Kidney epithelial cell (primary cell): ENCODE measurements around the gene CREB3L1. TPM values are rescaled to one million over a fixed set of nuclear protein-coding genes. Genes with fewer than 3 reads are reported as not detected.

ENCODE experiments used
- DNase-seq: peaks from one replicate; pipeline ENCODE4 v3.0.0-alpha.2; 2010; ENCODE audit warnings: low read depth
- H3K27me3 ChIP-seq: 2 replicates; pipeline ENCODE4 v1.6.0; 2011; ENCODE audit warnings: low read length; ENCODE audit not compliant: control insufficient read depth, insufficient read depth
- H3K36me3 ChIP-seq: 2 replicates; pipeline ENCODE4 v1.5.1; 2011; ENCODE audit warnings: low read length; ENCODE audit not compliant: control insufficient read depth, insufficient read depth
- H3K4me3 ChIP-seq: 2 replicates; pipeline ENCODE4 v1.5.1; 2011; ENCODE audit warnings: low read depth, mild to moderate bottlenecking, control low read depth, low read length
- total RNA-seq: library from RNA; depleted of rRNA; stranded (reverse); fragments of >200 nt; gene quantifications from 2 replicates; pipeline ENCODE4 v1.2.3, GENCODE V29; 2015
- TF ChIP-seq, protein P1 (sequence below): IDR thresholded peaks from 2 replicates; pipeline ENCODE4 v1.5.1; 2011; ENCODE audit warnings: mild to moderate bottlenecking, moderate library complexity, low read length, control low read depth, inconsistent platforms; ENCODE audit not compliant: insufficient read depth, poor library complexity, severe bottlenecking

CREB3L1 gene
- total RNA-seq, 1 donor from 2014 or later: 3.2 TPM

DNA sequence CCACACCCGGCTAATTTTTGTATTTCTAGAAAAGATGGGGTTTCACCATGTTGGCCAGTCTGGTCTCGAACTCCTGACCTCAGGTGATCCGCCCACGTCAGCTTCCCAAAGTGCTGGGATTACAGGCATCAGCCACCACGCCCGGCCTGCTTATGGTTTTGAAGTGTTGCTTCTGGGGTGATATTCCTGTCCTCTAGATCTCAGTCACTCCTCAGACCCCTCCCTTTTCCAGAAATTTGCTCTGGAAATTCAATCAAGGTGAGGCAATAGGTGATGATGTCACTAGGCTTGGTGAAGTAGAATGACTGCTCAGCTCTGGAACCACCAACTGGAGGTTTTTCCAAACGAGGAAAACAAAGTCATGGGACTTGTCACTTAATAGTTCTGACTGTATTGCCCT, 36.6 kb upstream of the CREB3L1 start:
- TF ChIP-seq, protein P1, sequence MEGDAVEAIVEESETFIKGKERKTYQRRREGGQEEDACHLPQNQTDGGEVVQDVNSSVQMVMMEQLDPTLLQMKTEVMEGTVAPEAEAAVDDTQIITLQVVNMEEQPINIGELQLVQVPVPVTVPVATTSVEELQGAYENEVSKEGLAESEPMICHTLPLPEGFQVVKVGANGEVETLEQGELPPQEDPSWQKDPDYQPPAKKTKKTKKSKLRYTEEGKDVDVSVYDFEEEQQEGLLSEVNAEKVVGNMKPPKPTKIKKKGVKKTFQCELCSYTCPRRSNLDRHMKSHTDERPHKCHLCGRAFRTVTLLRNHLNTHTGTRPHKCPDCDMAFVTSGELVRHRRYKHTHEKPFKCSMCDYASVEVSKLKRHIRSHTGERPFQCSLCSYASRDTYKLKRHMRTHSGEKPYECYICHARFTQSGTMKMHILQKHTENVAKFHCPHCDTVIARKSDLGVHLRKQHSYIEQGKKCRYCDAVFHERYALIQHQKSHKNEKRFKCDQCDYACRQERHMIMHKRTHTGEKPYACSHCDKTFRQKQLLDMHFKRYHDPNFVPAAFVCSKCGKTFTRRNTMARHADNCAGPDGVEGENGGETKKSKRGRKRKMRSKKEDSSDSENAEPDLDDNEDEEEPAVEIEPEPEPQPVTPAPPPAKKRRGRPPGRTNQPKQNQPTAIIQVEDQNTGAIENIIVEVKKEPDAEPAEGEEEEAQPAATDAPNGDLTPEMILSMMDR: no peak
- Histone ChIP-seq H3K4me3 (no peak overlapping the region), H3K36me3 (no peaks in the 10 kb centered on the region), H3K27me3 (no peaks in the 10 kb centered on the region)
- DNase-seq: no peak

DNA sequence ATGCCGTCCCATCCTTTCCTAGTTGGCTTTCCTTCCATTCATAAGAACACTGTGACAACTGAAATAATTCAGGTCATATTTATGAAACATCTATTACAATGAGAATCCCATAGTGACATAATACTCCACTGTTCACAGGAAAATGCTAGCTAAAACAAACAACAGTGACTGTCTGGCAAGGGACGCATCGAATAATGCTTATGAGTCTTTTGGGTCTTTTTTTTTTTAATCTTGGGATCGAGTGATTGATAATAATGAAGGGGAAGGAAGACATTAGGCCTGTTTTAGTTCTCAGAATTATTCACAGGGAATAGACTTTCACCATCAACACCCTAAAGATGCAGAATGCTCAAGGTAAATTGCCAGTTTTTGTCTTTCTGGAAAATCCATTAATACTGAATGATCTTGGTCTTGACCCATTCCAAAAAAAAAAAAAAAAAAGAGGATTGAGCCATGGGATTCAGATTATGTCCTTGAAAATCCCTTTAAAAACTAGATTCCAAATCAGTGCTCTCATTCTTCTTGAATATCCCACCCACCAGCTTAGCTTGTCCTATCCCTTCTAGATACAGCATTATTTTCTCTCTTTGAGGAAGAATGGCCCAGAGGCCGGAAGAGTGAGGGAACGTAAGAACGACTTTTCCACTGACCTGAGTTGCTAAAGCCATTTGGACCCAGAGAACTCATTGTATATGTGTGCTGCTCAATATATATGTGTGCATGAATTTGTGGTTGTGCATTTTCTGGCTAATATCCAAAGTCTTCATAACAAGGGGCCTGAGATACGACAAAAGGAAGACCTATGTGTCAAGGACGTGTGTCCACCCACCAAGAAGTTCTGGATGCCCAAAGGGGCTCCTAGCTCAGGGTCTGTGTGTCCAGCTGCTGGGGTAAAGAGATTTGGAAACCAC, 35.2 kb upstream of the CREB3L1 start:
- H3K36me3 ChIP-seq: no peaks in the 10 kb centered on the region
- no peaks in the 10 kb centered on the region for H3K27me3 ChIP-seq
- TF ChIP-seq, protein P1: no peak
- H3K4me3 ChIP-seq: no peak overlapping the region
- DNase-seq: no peak

DNA sequence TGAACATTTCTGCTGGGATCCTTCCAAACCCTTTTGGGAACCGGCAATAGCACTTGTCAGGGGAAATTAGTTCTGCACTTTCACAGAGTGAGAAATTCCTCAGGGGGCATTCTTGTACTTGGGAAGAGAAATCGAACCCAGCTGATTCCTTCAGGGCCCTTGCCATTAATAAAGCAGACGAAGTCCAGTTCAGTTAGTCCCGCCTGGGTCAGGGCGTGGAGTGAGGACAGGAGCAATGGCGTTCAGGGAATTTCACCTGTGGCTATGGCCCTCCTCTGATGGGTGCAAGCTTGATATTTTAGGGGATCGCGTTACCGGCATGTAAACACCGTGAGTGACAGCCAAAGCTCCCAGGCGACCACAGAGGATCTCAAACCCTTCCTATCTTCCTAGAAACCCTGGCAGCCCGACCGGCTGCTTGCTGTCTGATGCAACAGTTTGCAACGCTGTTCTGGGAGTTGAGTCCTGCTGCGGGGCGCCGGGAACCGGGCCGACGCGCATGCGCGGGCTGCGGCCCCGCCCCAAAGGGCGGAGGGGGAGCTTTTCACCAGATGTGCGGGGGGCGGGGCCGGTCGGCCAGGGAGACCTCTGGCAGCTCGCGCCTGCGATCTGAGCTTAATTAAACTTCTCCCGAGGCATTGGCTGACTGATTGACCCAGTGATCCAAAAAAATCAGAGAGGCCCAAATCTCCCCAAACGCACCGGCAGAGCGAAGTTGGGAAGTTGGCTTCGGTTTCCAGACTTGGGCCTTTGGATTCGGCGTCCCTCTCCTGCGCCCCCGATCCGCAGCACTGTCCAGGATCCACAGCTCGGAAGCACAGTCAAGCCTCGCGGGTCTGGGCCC, 34.3 kb upstream of the CREB3L1 start:
- peak overlapping the region; percentile 38 for H3K4me3 ChIP-seq
- DNase-seq: peak; percentile 86
- no peaks in the 10 kb centered on the region for H3K36me3 ChIP-seq
- TF ChIP-seq, protein P1: no peak
- H3K27me3 ChIP-seq: no peaks in the 10 kb centered on the region

DNA sequence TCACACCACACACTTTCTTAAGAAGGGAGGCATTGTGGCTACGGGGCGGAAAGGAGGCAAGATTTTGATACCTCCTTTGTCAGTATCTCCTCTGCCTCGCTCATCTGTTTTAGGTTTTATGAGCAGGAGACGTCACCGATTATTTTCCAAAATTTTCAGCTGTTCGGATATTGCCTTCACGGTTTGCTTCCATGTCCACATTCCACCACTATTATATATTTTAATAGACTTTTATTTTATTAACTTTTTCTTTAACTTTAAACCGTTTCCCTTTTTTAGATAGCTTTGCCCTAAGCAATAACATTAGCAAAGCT, 33.7 kb upstream of the CREB3L1 start:
- Histone ChIP-seq H3K4me3 (peak overlapping the region; percentile 38), H3K36me3 (no peaks in the 10 kb centered on the region)
- TF ChIP-seq, protein P1: no peak

DNA sequence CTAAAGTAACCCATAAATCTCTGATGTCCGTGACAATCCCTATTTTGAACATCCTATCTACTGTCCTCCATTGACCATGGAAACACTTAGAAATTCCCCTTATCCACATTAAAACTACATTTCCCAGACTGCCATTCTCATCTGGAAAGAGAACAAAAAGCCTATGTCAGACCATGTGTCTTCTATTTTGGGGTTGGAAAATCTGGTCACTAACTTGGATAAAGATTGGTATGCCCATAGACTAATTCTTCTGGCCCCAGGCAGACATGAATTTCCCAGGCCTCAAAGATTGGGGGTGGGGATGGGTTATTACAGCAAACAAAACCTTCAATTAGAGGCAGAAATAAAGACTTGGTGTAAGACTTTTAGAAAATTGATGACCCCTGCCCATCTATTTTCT, 30.9 kb upstream of the CREB3L1 start:
- TF ChIP-seq, protein P1: no peak
- H3K4me3 ChIP-seq: no peak overlapping the region
- no peaks in the 10 kb centered on the region for H3K27me3 ChIP-seq
- no peaks in the 10 kb centered on the region for H3K36me3 ChIP-seq
- no peak for DNase-seq

More for the DNA sequence above, 33.7 kb upstream of the CREB3L1 start:
- DNase-seq: no peak
- no peaks in the 10 kb centered on the region for H3K27me3 ChIP-seq
